Tibial nerve (tissue), 4 donors: ENCODE measurements around the gene CCL2. TPM values are rescaled to one million over a fixed set of nuclear protein-coding genes. Genes with fewer than 3 reads are reported as not detected.

Experiments used
- DNase-seq, 2 donors: peaks; one replicate each; pipeline ENCODE4 v3.0.0-alpha.2; 2019; ENCODE audit warnings: low spot score in 2 of 2
- H3K27ac ChIP-seq, 4 donors: fragments of 200-600 bp; sonication (generic) in 3 of 4; one replicate each; pipeline ENCODE4 v1.5.1; 2017 to 2019; ENCODE audit warnings: mild to moderate bottlenecking in 1 of 4
- H3K27me3 ChIP-seq, 2 donors: fragments of 200-600 bp; sonication (generic) in 1 of 2; one replicate each; pipeline versions ENCODE4 v1.5.1 to v1.6.0; 2017 to 2019
- H3K36me3 ChIP-seq, 3 donors: fragments of 200-600 bp; sonication (generic); one replicate each; pipeline ENCODE4 v1.5.1; 2018 to 2019
- H3K4me1 ChIP-seq, 4 donors: fragments of 200-600 bp; sonication (generic) in 3 of 4; one replicate each; pipeline ENCODE4 v1.5.1; 2017 to 2019
- H3K4me3 ChIP-seq, 4 donors: fragments of 200-600 bp; sonication (generic) in 3 of 4; one replicate each; pipeline ENCODE4 v1.5.1; 2017 to 2019; ENCODE audit warnings: mild to moderate bottlenecking in 1 of 4, moderate library complexity in 1 of 4
- H3K9me3 ChIP-seq, 4 donors: fragments of 200-600 bp; sonication (generic) in 3 of 4; one replicate each; pipeline ENCODE4 v1.5.1; 2017 to 2019
- CTCF ChIP-seq, 5 experiments: fragments of 200-600 bp in 3 of 5; fragments of 450-650 bp in 2 of 5; sonication (generic) in 3 of 5; IDR thresholded peaks; one replicate each; pipeline ENCODE4 v1.5.1; 2016 to 2019; ENCODE audit warnings: antibody characterized with exemption in 5 of 5, mild to moderate bottlenecking in 3 of 5, moderate library complexity in 2 of 5
- EP300 ChIP-seq, 2 donors: sonication (generic); formaldehyde crosslinking; IDR thresholded peaks; one replicate each; pipeline ENCODE4 v1.6.1; 2017; ENCODE audit warnings: antibody characterized with exemption in 2 of 2, mild to moderate bottlenecking in 1 of 2
- POLR2A ChIP-seq, 2 donors: fragments of 450-650 bp; IDR thresholded peaks; one replicate each; pipeline ENCODE4 v1.6.1; 2017; ENCODE audit warnings: antibody characterized with exemption in 2 of 2, mild to moderate bottlenecking in 2 of 2, moderate library complexity in 2 of 2
- WGBS, 2 donors: methylation state at CpG; one replicate each; pipeline ENCODE4 v1.1.5; 2018; 5-methylcytosine and 5-hydroxymethylcytosine counted together
- total RNA-seq, 4 donors: library from RNA; depleted of rRNA; stranded (reverse); fragments of >200 nt; gene quantifications; one replicate each; pipeline ENCODE4 v1.1.0, GENCODE V29; 2016

The CCL2 gene
- total RNA-seq, 4 donors from 2014 or later = 34.7 to 185 (median 43.6) TPM

- DNase-seq = no peak
- Histone ChIP-seq H3K27ac (no peak overlapping the region), H3K9me3 (no peaks in the 10 kb centered on the region), H3K36me3 (no peaks in the 10 kb centered on the region), H3K4me1 (peaks cover 0 to 50% (median 6%) of the 10 kb centered on the region in 4 donors), H3K27me3 (no peaks in the 10 kb centered on the region), H3K4me3 (no peak overlapping the region)
- WGBS, 2 donors = 88 to 100% methylated on average over 2 of the region's 2 CpGs
- TF ChIP-seq CTCF (IDR thresholded peaks at IDR 0.05) (no peak), POLR2A (IDR thresholded peaks at IDR 0.05) (no peak), EP300 (IDR thresholded peaks at IDR 0.05) (no peak)
Observed at GRCh38 chr17:34303606-34304005, 48.5 kb downstream of the CCL2 start.

- H3K27me3 ChIP-seq = no peaks in the 10 kb centered on the region
- 95% methylated on average over 4 of the region's 4 CpGs for WGBS, 2 donors
- no peak for DNase-seq
Observed at GRCh38 chr17:34305061-34305460, 50.0 kb downstream of the CCL2 start.

GRCh38 chr17:34305606-34306005 lies 50.5 kb downstream of the CCL2 start:
- no peak for TF ChIP-seq POLR2A (IDR thresholded peaks at IDR 0.05)
- TF ChIP-seq EP300 (IDR thresholded peaks at IDR 0.05) = no peak
- no peak for TF ChIP-seq CTCF (IDR thresholded peaks at IDR 0.05)
- peaks cover 0 to 39% (median 6%) of the 10 kb centered on the region in 4 donors for H3K4me1 ChIP-seq
- H3K27me3 ChIP-seq = no peaks in the 10 kb centered on the region
- no peaks in the 10 kb centered on the region for H3K9me3 ChIP-seq
- no peak for DNase-seq
- no peaks in the 10 kb centered on the region for H3K36me3 ChIP-seq
- H3K4me3 ChIP-seq = no peak overlapping the region
- no peak overlapping the region for H3K27ac ChIP-seq

More at GRCh38 chr17:34305061-34305460, 50.0 kb downstream of the CCL2 start:
- Histone ChIP-seq H3K9me3 (no peaks in the 10 kb centered on the region), H3K4me1 (peaks cover 0 to 45% (median 6%) of the 10 kb centered on the region in 4 donors), H3K27ac (no peak overlapping the region), H3K36me3 (no peaks in the 10 kb centered on the region), H3K4me3 (no peak overlapping the region)
- TF ChIP-seq EP300 (IDR thresholded peaks at IDR 0.05) = no peak
- no peak for TF ChIP-seq CTCF (IDR thresholded peaks at IDR 0.05)
- no peak for TF ChIP-seq POLR2A (IDR thresholded peaks at IDR 0.05)

GRCh38 chr17:34306466-34306865 lies 51.4 kb downstream of the CCL2 start:
- H3K4me1 ChIP-seq = peaks cover 0 to 33% (median 6%) of the 10 kb centered on the region in 4 donors
- no peak overlapping the region for H3K4me3 ChIP-seq
- TF ChIP-seq POLR2A (IDR thresholded peaks at IDR 0.05) (no peak), CTCF (IDR thresholded peaks at IDR 0.05) (peak in 3 of 5 experiments; percentile 42 to 49 (median 45)), EP300 (IDR thresholded peaks at IDR 0.05) (no peak)
- H3K27me3 ChIP-seq = no peaks in the 10 kb centered on the region
- H3K9me3 ChIP-seq = no peaks in the 10 kb centered on the region
- 52 to 66% methylated on average over 3 of the region's 3 CpGs for WGBS, 2 donors
- peak in 1 of 2 donors; percentile 29 for DNase-seq
- no peaks in the 10 kb centered on the region for H3K36me3 ChIP-seq
- H3K27ac ChIP-seq = peak overlapping the region in 1 of 4 donors; percentile 41

Other genes with a start within 250 kb of the CCL2 start
- gene CCL7, start 14.9 kb downstream of the CCL2 start, total RNA-seq = not detected
- gene CCL11, start 30.5 kb downstream of the CCL2 start, total RNA-seq = 1 to 10 TPM in 1 of 4 donors, not detected in 3; 3.9 TPM
- not detected for gene CCL8, start 64.2 kb downstream of the CCL2 start, total RNA-seq
- gene CCL13, start 101.2 kb downstream of the CCL2 start, total RNA-seq = 100 to 1,000 TPM in 1 of 4 donors, 10 to 100 TPM in 3; 35.2 to 307 (median 45.8) TPM
- gene CCL1, start 107.9 kb downstream of the CCL2 start, total RNA-seq = not detected